ENCODE results near the gene ARHGEF37.
"Not testable (repeated sequence)": the region's sequence is repeated elsewhere in the genome, so short reads cannot be mapped to it uniquely, and the experiment has no call there.

The ARHGEF37 gene

GRCh38 chr5:149644629-149645028, 63.3 kb downstream of the ARHGEF37 start:
- no peak overlapping the region for H3K4me3 ChIP-seq (ENCODE audit: low read depth, low read length)
- DNase-seq (ENCODE audit: low read depth) = no peak

GRCh38 chr5:149645236-149645635, 63.9 kb downstream of the ARHGEF37 start:
- DNase-seq (ENCODE audit: low read depth) = no peak
- no peak for TF ChIP-seq CTCF (IDR thresholded peaks at IDR 0.05; ENCODE audit: low read depth, low read length, missing control alignments)
- no peak overlapping the region for H3K4me3 ChIP-seq (ENCODE audit: low read depth, low read length)

More at GRCh38 chr5:149644629-149645028, 63.3 kb downstream of the ARHGEF37 start:
- TF ChIP-seq CTCF (IDR thresholded peaks at IDR 0.05; ENCODE audit: low read depth, low read length, missing control alignments) = no peak

GRCh38 chr5:149645725-149646124, 64.4 kb downstream of the ARHGEF37 start:
- TF ChIP-seq CTCF (IDR thresholded peaks at IDR 0.05; ENCODE audit: low read depth, low read length, missing control alignments) = no peak
- DNase-seq (ENCODE audit: low read depth) = no peak
- no peak overlapping the region for H3K4me3 ChIP-seq (ENCODE audit: low read depth, low read length)

GRCh38 chr5:149646564-149646963, 65.3 kb downstream of the ARHGEF37 start:
- H3K4me3 ChIP-seq (ENCODE audit: low read depth, low read length) = no peak overlapping the region
- DNase-seq (ENCODE audit: low read depth) = no peak
- no peak for TF ChIP-seq CTCF (IDR thresholded peaks at IDR 0.05; ENCODE audit: low read depth, low read length, missing control alignments)

GRCh38 chr5:149647334-149647733, 66.0 kb downstream of the ARHGEF37 start:
- no peak for DNase-seq (ENCODE audit: low read depth)
- TF ChIP-seq CTCF (IDR thresholded peaks at IDR 0.05; ENCODE audit: low read depth, low read length, missing control alignments) = no peak
- H3K4me3 ChIP-seq (ENCODE audit: low read depth, low read length) = no peak overlapping the region

GRCh38 chr5:149648464-149649393, 67.4 kb downstream of the ARHGEF37 start:
- H3K4me3 ChIP-seq (ENCODE audit: low read depth, low read length); DNase-seq (ENCODE audit: low read depth): not testable (repeated sequence)

GRCh38 chr5:149649730-149650129, 68.4 kb downstream of the ARHGEF37 start:
- not testable (repeated sequence) for H3K4me3 ChIP-seq (ENCODE audit: low read depth, low read length); DNase-seq (ENCODE audit: low read depth)

GRCh38 chr5:149651686-149652085, 70.4 kb downstream of the ARHGEF37 start:
- no peak for DNase-seq (ENCODE audit: low read depth)
- H3K4me3 ChIP-seq (ENCODE audit: low read depth, low read length) = no peak overlapping the region
- TF ChIP-seq CTCF (IDR thresholded peaks at IDR 0.05; ENCODE audit: low read depth, low read length, missing control alignments) = no peak

Data from GM12864 (cell line).